ENCODE measurements around the gene USP47. TPM values are rescaled to one million over a fixed set of nuclear protein-coding genes. Genes with fewer than 3 reads are reported as not detected.

Gene USP47
- total RNA-seq, 1 experiment from 2014 or later, result 45.9 TPM

GRCh38 chr11:11937957-11938356 lies 96.2 kb downstream of the USP47 start:
- DNase-seq (ENCODE audit: low spot score), result no peak
- intact Hi-C loops (cut with micrococcal nuclease; ENCODE audit: unreplicated experiment), result loop anchor here (10.0 kb wide), 1 partner anchor 347 kb away; no protein-coding TSS in a partner anchor
- Histone ChIP-seq H3K36me3 (ENCODE audit: insufficient read depth, low read length, poor library complexity, severe bottlenecking) (peaks cover 52% of the 10 kb centered on the region), H3K27me3 (replicated peaks; ENCODE audit: insufficient read depth, low read depth, low read length, poor library complexity) (no peaks in the 10 kb centered on the region), H3K4me3 (ENCODE audit: low read depth, low read length, poor library complexity, severe bottlenecking) (no peak overlapping the region), H3K9me3 (ENCODE audit: low read depth, low read length, poor library complexity, severe bottlenecking) (no peaks in the 10 kb centered on the region), H3K27ac (ENCODE audit: low read depth, low read length, poor library complexity, severe bottlenecking) (no peak overlapping the region), H3K4me1 (ENCODE audit: insufficient read depth, low read length, poor library complexity, severe bottlenecking) (no peaks in the 10 kb centered on the region)
- ChIA-PET POLR2A (ENCODE audit: low non-redundant PET) (no interaction called here), CTCF (no interaction called here)
- TF ChIP-seq CTCF (conservative IDR thresholded peaks at IDR 0.05; ENCODE audit: low read depth, low read length) (no peak), EZH2 (IDR thresholded peaks at IDR 0.05; ENCODE audit: borderline replicate concordance, low read depth, low read length, poor library complexity, severe bottlenecking) (no peak)
- no TSS peak for BruUV-seq (replicated peaks)

GRCh38 chr11:11940551-11940950 lies 98.8 kb downstream of the USP47 start:
- ChIA-PET POLR2A (ENCODE audit: low non-redundant PET) (no interaction called here), CTCF (no interaction called here)
- H3K27ac ChIP-seq (ENCODE audit: low read depth, low read length, poor library complexity, severe bottlenecking), result no peak overlapping the region
- no peak for TF ChIP-seq CTCF (conservative IDR thresholded peaks at IDR 0.05; ENCODE audit: low read depth, low read length)
- no peak for TF ChIP-seq EZH2 (IDR thresholded peaks at IDR 0.05; ENCODE audit: borderline replicate concordance, low read depth, low read length, poor library complexity, severe bottlenecking)
- H3K4me3 ChIP-seq (ENCODE audit: low read depth, low read length, poor library complexity, severe bottlenecking), result no peak overlapping the region
- peaks cover 38% of the 10 kb centered on the region for H3K36me3 ChIP-seq (ENCODE audit: insufficient read depth, low read length, poor library complexity, severe bottlenecking)
- intact Hi-C loops (cut with micrococcal nuclease; ENCODE audit: unreplicated experiment), result no loop called here
- no TSS peak for BruUV-seq (replicated peaks)
- H3K4me1 ChIP-seq (ENCODE audit: insufficient read depth, low read length, poor library complexity, severe bottlenecking), result no peaks in the 10 kb centered on the region
- no peaks in the 10 kb centered on the region for H3K9me3 ChIP-seq (ENCODE audit: low read depth, low read length, poor library complexity, severe bottlenecking)
- H3K27me3 ChIP-seq (replicated peaks; ENCODE audit: insufficient read depth, low read depth, low read length, poor library complexity), result no peaks in the 10 kb centered on the region
- DNase-seq (ENCODE audit: low spot score), result no peak

GRCh38 chr11:11942668-11943067 lies 100.9 kb downstream of the USP47 start:
- no TSS peak for BruUV-seq (replicated peaks)
- peaks cover 13% of the 10 kb centered on the region for H3K4me1 ChIP-seq (ENCODE audit: insufficient read depth, low read length, poor library complexity, severe bottlenecking)

More at GRCh38 chr11:11942668-11943067, 100.9 kb downstream of the USP47 start:
- no peaks in the 10 kb centered on the region for H3K27me3 ChIP-seq (replicated peaks; ENCODE audit: insufficient read depth, low read depth, low read length, poor library complexity)
- H3K4me3 ChIP-seq (ENCODE audit: low read depth, low read length, poor library complexity, severe bottlenecking), result no peak overlapping the region
- no peak for DNase-seq (ENCODE audit: low spot score)
- no peaks in the 10 kb centered on the region for H3K9me3 ChIP-seq (ENCODE audit: low read depth, low read length, poor library complexity, severe bottlenecking)
- TF ChIP-seq EZH2 (IDR thresholded peaks at IDR 0.05; ENCODE audit: borderline replicate concordance, low read depth, low read length, poor library complexity, severe bottlenecking) (no peak), CTCF (conservative IDR thresholded peaks at IDR 0.05; ENCODE audit: low read depth, low read length) (no peak)
- peaks cover 31% of the 10 kb centered on the region for H3K36me3 ChIP-seq (ENCODE audit: insufficient read depth, low read length, poor library complexity, severe bottlenecking)
- CTCF ChIA-PET, result no interaction called here
- intact Hi-C loops (cut with micrococcal nuclease; ENCODE audit: unreplicated experiment), result no loop called here
- POLR2A ChIA-PET (ENCODE audit: low non-redundant PET), result no interaction called here
- no peak overlapping the region for H3K27ac ChIP-seq (ENCODE audit: low read depth, low read length, poor library complexity, severe bottlenecking)
